ENCODE results near the gene BGN. TPM values are rescaled to one million over a fixed set of nuclear protein-coding genes. Genes with fewer than 3 reads are reported as not detected.

The BGN gene
- total and polyA plus RNA-seq, 2 donors (not counting 1 experiment from before 2014, with no cell fraction given) = not detected

- H2AFZ ChIP-seq (ENCODE audit: insufficient read depth, low read depth, low read length, poor library complexity, severe bottlenecking) = no peak overlapping the region
- no peak overlapping the region for H3K4me2 ChIP-seq (replicated peaks; ENCODE audit: low read depth, low read length, poor library complexity, severe bottlenecking)
- H3K27me3 ChIP-seq (replicated peaks in 1 of 4; ENCODE audit: control extremely low read depth in 1 of 4, control insufficient read depth in 3 of 4, insufficient read depth in 4 of 4, low read length in 3 of 4) = no peaks in the 10 kb centered on the region
- H3K4me3 ChIP-seq (ENCODE audit: control extremely low read depth in 1 of 5, extremely low read depth in 1 of 5, insufficient read depth in 1 of 5, low read depth in 2 of 5, low read length in 4 of 5) = no peak overlapping the region
- intact Hi-C loops (cut with micrococcal nuclease) = no loop called here
- H3K79me2 ChIP-seq (ENCODE audit: control insufficient read depth, insufficient read depth, low read length) = no peaks in the 10 kb centered on the region
- DNase-seq (no peak), ATAC-seq (ENCODE audit: low read depth) (no peak)
- ChIA-PET CTCF (no interaction called here), POLR2A (no interaction called here)
- no peaks in the 10 kb centered on the region for H3K4me1 ChIP-seq (ENCODE audit: control insufficient read depth in 2 of 2, insufficient read depth in 2 of 2, low read length in 2 of 2)
- H4K20me1 ChIP-seq (ENCODE audit: control insufficient read depth, insufficient read depth, low read length, poor library complexity, severe bottlenecking) = no peaks in the 10 kb centered on the region
- Mint-ChIP-seq H3K4me3 (no peak overlapping the region), H3K27ac (no peak overlapping the region), H3K27me3 (no peaks in the 10 kb centered on the region), H3K4me1 (no peaks in the 10 kb centered on the region), H3K9me3 (ENCODE audit: insufficient read depth) (no peaks in the 10 kb centered on the region)
- TF ChIP-seq CTCF (IDR thresholded peaks at IDR 0.05) = no peak
- H3K27ac ChIP-seq (ENCODE audit: low read length in 2 of 2) = no peak overlapping the region
- WGBS (ENCODE audit: insufficient coverage) = 98% methylated on average over 14 of the region's 17 CpGs
- no peaks in the 10 kb centered on the region for H3K9me3 ChIP-seq (ENCODE audit: control extremely low read depth in 1 of 3, control insufficient read depth in 2 of 3, insufficient read depth in 1 of 3, low read length in 2 of 3)
- peaks cover 0 to 3% of the 10 kb centered on the region in 2 experiments for H3K36me3 ChIP-seq (replicated peaks in 1 of 2; ENCODE audit: control extremely low read depth in 1 of 2, control insufficient read depth in 1 of 2, extremely low read depth in 1 of 2, insufficient read depth in 2 of 2, low read length in 1 of 2)
- H3K9ac ChIP-seq (ENCODE audit: low read length) = no peak overlapping the region
Measured at GRCh38 chrX:153446950-153447580, 47.7 kb upstream of the BGN start.

- ATAC-seq (ENCODE audit: low read depth) (no peak), DNase-seq (no peak)
- ChIA-PET POLR2A (no interaction called here), CTCF (no interaction called here)
- H2AFZ ChIP-seq (ENCODE audit: insufficient read depth, low read depth, low read length, poor library complexity, severe bottlenecking) = no peak overlapping the region
- Mint-ChIP-seq H3K4me3 (no peak overlapping the region), H3K4me1 (no peaks in the 10 kb centered on the region), H3K27me3 (no peaks in the 10 kb centered on the region), H3K9me3 (ENCODE audit: insufficient read depth) (no peaks in the 10 kb centered on the region), H3K27ac (no peak overlapping the region)
- H3K4me2 ChIP-seq (replicated peaks; ENCODE audit: low read depth, low read length, poor library complexity, severe bottlenecking) = no peak overlapping the region
- WGBS (ENCODE audit: insufficient coverage) = 100% methylated on average over 1 of the region's 8 CpGs
- no peaks in the 10 kb centered on the region for H3K4me1 ChIP-seq (ENCODE audit: control insufficient read depth in 2 of 2, insufficient read depth in 2 of 2, low read length in 2 of 2)
- no peak for TF ChIP-seq CTCF (IDR thresholded peaks at IDR 0.05)
- TF ChIP-seq EZH2 (IDR thresholded peaks at IDR 0.05; ENCODE audit: borderline replicate concordance, insufficient read depth, low read depth, low read length, poor library complexity, severe bottlenecking) = no peak
- H3K9ac ChIP-seq (ENCODE audit: low read length) = no peak overlapping the region
- H3K36me3 ChIP-seq (replicated peaks in 1 of 2; ENCODE audit: control extremely low read depth in 1 of 2, control insufficient read depth in 1 of 2, extremely low read depth in 1 of 2, insufficient read depth in 2 of 2, low read length in 1 of 2) = peaks cover 0 to 3% of the 10 kb centered on the region in 2 experiments
- H3K27ac ChIP-seq (ENCODE audit: low read length in 2 of 2) = no peak overlapping the region
- H3K27me3 ChIP-seq (replicated peaks in 1 of 4; ENCODE audit: control extremely low read depth in 1 of 4, control insufficient read depth in 3 of 4, insufficient read depth in 4 of 4, low read length in 3 of 4) = no peaks in the 10 kb centered on the region
- no peaks in the 10 kb centered on the region for H4K20me1 ChIP-seq (ENCODE audit: control insufficient read depth, insufficient read depth, low read length, poor library complexity, severe bottlenecking)
- no peak overlapping the region for H3K4me3 ChIP-seq (ENCODE audit: control extremely low read depth in 1 of 5, extremely low read depth in 1 of 5, insufficient read depth in 1 of 5, low read depth in 2 of 5, low read length in 4 of 5)
- H3K79me2 ChIP-seq (ENCODE audit: control insufficient read depth, insufficient read depth, low read length) = no peaks in the 10 kb centered on the region
- H3K9me3 ChIP-seq (ENCODE audit: control extremely low read depth in 1 of 3, control insufficient read depth in 2 of 3, insufficient read depth in 1 of 3, low read length in 2 of 3) = no peaks in the 10 kb centered on the region
- intact Hi-C loops (cut with micrococcal nuclease) = no loop called here
Measured at GRCh38 chrX:153447581-153447960, 47.2 kb upstream of the BGN start.
